ENCODE measurements around the gene SUCLG2. TPM values are rescaled to one million over a fixed set of nuclear protein-coding genes. Genes with fewer than 3 reads are reported as not detected.

Gene SUCLG2
- total RNA-seq, 1 experiment from 2014 or later: 38.5 TPM

GRCh38 chr3:67567893-67568292, 86.5 kb downstream of the SUCLG2 start:
- Histone ChIP-seq H3K4me1 (ENCODE audit: insufficient read depth, low read length) (no peaks in the 10 kb centered on the region), H2AFZ (ENCODE audit: low read length) (no peak overlapping the region), H3T11ph (ENCODE audit: low read length) (no peak overlapping the region), H4K20me1 (ENCODE audit: control insufficient read depth, insufficient read depth, insufficient read length) (no peaks in the 10 kb centered on the region), H3K23ac (ENCODE audit: insufficient read length, low read depth, low read length) (no peak overlapping the region), H3K14ac (ENCODE audit: insufficient read depth, low read length) (no peak overlapping the region), H4K91ac (ENCODE audit: insufficient read length, low read depth, low read length) (no peak overlapping the region), H3K56ac (ENCODE audit: insufficient read length, low read depth, low read length) (no peak overlapping the region), H2BK15ac (ENCODE audit: low read depth, low read length) (no peak overlapping the region), H3K79me1 (ENCODE audit: insufficient read depth, low read depth, low read length, poor library complexity, severe bottlenecking) (no peaks in the 10 kb centered on the region), H3K4me2 (ENCODE audit: insufficient read depth, insufficient read length, low read length) (no peak overlapping the region), H4K8ac (replicated peaks; ENCODE audit: insufficient read length, low read depth, low read length) (no peak overlapping the region), H2BK120ac (ENCODE audit: low read depth, low read length, poor library complexity, severe bottlenecking) (no peak overlapping the region), H3K9ac (ENCODE audit: extremely low read depth, insufficient read length, low read length) (no peak overlapping the region), H2AK5ac (ENCODE audit: insufficient read length, low read length) (no peak overlapping the region), H4K5ac (ENCODE audit: insufficient read length, low read depth, low read length) (no peak overlapping the region), H3K18ac (ENCODE audit: insufficient read length, low read depth, low read length) (no peak overlapping the region), H2BK20ac (ENCODE audit: low read depth, low read length, poor library complexity, severe bottlenecking) (no peak overlapping the region), H3K4ac (ENCODE audit: low read depth, low read length) (no peak overlapping the region), H2BK5ac (ENCODE audit: insufficient read length, low read length) (no peak overlapping the region), H3K27ac (ENCODE audit: insufficient read length, low read depth, low read length) (no peak overlapping the region), H3K79me2 (ENCODE audit: insufficient read depth, low read length) (no peaks in the 10 kb centered on the region), H3K23me2 (ENCODE audit: insufficient read length, low read depth, low read length, poor library complexity, severe bottlenecking) (no peaks in the 10 kb centered on the region), H3K27me3 (ENCODE audit: insufficient read depth, low read length) (no peaks in the 10 kb centered on the region), H2BK12ac (ENCODE audit: insufficient read length, low read depth, low read length) (no peak overlapping the region), H3K9me3 (ENCODE audit: control insufficient read depth, low read depth, low read length) (peaks cover 14% of the 10 kb centered on the region)
- H3K27ac Mint-ChIP-seq: no peak overlapping the region; a peak in 1 of 7 replicates
- no peaks in the 10 kb centered on the region for H3K27me3 Mint-ChIP-seq (ENCODE audit: low read depth)
- DNase-seq: no peak
- no peak overlapping the region for H3K4me3 Mint-ChIP-seq
- no peaks in the 10 kb centered on the region for H3K4me1 Mint-ChIP-seq
- peaks cover 17 to 22% of the 10 kb centered on the region in 2 experiments for H3K9me3 Mint-ChIP-seq
- H3K36me3 Mint-ChIP-seq (ENCODE audit: insufficient read depth in 1 of 3, low read depth in 3 of 3): peaks cover 19 to 33% (median 25%) of the 10 kb centered on the region in 3 experiments
- no CpG with 5 or more reads among the region's 5 CpGs for WGBS (ENCODE audit: extremely low coverage, insufficient read length, low lambda C conversion rate)
- TF ChIP-seq, protein P1, sequence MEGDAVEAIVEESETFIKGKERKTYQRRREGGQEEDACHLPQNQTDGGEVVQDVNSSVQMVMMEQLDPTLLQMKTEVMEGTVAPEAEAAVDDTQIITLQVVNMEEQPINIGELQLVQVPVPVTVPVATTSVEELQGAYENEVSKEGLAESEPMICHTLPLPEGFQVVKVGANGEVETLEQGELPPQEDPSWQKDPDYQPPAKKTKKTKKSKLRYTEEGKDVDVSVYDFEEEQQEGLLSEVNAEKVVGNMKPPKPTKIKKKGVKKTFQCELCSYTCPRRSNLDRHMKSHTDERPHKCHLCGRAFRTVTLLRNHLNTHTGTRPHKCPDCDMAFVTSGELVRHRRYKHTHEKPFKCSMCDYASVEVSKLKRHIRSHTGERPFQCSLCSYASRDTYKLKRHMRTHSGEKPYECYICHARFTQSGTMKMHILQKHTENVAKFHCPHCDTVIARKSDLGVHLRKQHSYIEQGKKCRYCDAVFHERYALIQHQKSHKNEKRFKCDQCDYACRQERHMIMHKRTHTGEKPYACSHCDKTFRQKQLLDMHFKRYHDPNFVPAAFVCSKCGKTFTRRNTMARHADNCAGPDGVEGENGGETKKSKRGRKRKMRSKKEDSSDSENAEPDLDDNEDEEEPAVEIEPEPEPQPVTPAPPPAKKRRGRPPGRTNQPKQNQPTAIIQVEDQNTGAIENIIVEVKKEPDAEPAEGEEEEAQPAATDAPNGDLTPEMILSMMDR (conservative IDR thresholded peaks at IDR 0.05): no peak

Measured in H9 (cell line).